WTC11 (cell line): ENCODE data around the gene MCRIP2. TPM values are rescaled to one million over a fixed set of nuclear protein-coding genes. Genes with fewer than 3 reads are reported as not detected.
A peak's percentile ranks its signal among the peaks of the same experiment; 100 is the strongest.

Source experiments
- ATAC-seq: fragments of 200-7000 bp; cut with Tn5 transposase; 2 replicates; pipeline ENCODE4 v1.10.0; 2021; ENCODE audit warnings: mild to moderate bottlenecking, moderate library complexity
- CTCF ChIA-PET: fragments of 300-600 bp; sonication (Branson Sonifier 250); formaldehyde crosslinking; loops from one replicate; lab custom pipeline; 2021; ENCODE audit warnings: antibody characterized with exemption; lab: Charles Lee
- POLR2A ChIA-PET: fragments of 350-600 bp; sonication (Branson Sonifier 250); formaldehyde crosslinking; loops from one replicate; lab custom pipeline; 2021; ENCODE audit warnings: antibody characterized with exemption; lab: Charles Lee
- DNase-seq: peaks from one replicate; pipeline ENCODE4 v3.0.0; 2021; ENCODE audit warnings: low spot score
- H3K27ac Mint-ChIP-seq: 2 replicates; pipeline ENCODE4 v1.8.0; 2021; ENCODE audit warnings: mixed read lengths
- H3K27me3 Mint-ChIP-seq: 2 replicates; pipeline ENCODE4 v1.8.0; 2021; ENCODE audit warnings: low read depth, mild to moderate bottlenecking, moderate library complexity, mixed read lengths
- H3K36me3 Mint-ChIP-seq: 2 replicates; pipeline ENCODE4 v1.8.0; 2021; ENCODE audit warnings: mixed read lengths
- H3K4me1 Mint-ChIP-seq: 2 replicates; pipeline ENCODE4 v1.8.0; 2022; ENCODE audit warnings: mixed read lengths
- H3K4me3 Mint-ChIP-seq: 2 replicates; pipeline ENCODE4 v1.8.0; 2021; ENCODE audit warnings: mild to moderate bottlenecking, moderate library complexity, mixed read lengths
- H3K9me3 Mint-ChIP-seq: 2 replicates; pipeline ENCODE4 v1.8.0; 2021; ENCODE audit warnings: mixed read lengths
- AR ChIP-seq: fragments of 250-450 bp; sonication (Bioruptor Pico); IDR thresholded peaks from 2 replicates; pipeline ENCODE4 v1.9.0; 2021; ENCODE audit warnings: mild to moderate bottlenecking
- CBFB ChIP-seq: sonication (generic); formaldehyde crosslinking; IDR thresholded peaks from 2 replicates; pipeline ENCODE4 v1.8.1; 2022; ENCODE audit warnings: mild to moderate bottlenecking, low read depth, missing genetic modification reagents
- CREM ChIP-seq: sonication (generic); formaldehyde crosslinking; IDR thresholded peaks from 2 replicates; pipeline ENCODE4 v1.8.1; 2022; ENCODE audit warnings: mild to moderate bottlenecking, missing genetic modification reagents, moderate library complexity
- E2F1 ChIP-seq: sonication (generic); formaldehyde crosslinking; IDR thresholded peaks from 2 replicates; pipeline ENCODE4 v1.8.0; 2022; ENCODE audit warnings: mild to moderate bottlenecking, missing genetic modification reagents
- FOXJ3 ChIP-seq: sonication (generic); formaldehyde crosslinking; IDR thresholded peaks from 2 replicates; pipeline ENCODE4 v1.9.0; 2021; ENCODE audit warnings: missing genetic modification reagents, mild to moderate bottlenecking, borderline replicate concordance
- IRF2 ChIP-seq: sonication (generic); formaldehyde crosslinking; IDR thresholded peaks from 2 replicates; pipeline ENCODE4 v1.8.0; 2022; ENCODE audit warnings: low read depth, missing genetic modification reagents, borderline replicate concordance
- NR1H2 ChIP-seq: sonication (generic); formaldehyde crosslinking; IDR thresholded peaks from 2 replicates; pipeline ENCODE4 v1.9.0; 2021; ENCODE audit warnings: mild to moderate bottlenecking, moderate library complexity, missing genetic modification reagents
- NR3C1 ChIP-seq: sonication (generic); formaldehyde crosslinking; conservative IDR thresholded peaks from 2 replicates; pipeline ENCODE4 v1.8.1; 2023; ENCODE audit warnings: low read depth, mild to moderate bottlenecking, missing genetic modification reagents
- SP1 ChIP-seq: sonication (generic); formaldehyde crosslinking; conservative IDR thresholded peaks from 2 replicates; pipeline ENCODE4 v1.8.1; 2022; ENCODE audit warnings: missing genetic modification reagents
- USF2 ChIP-seq: sonication (generic); formaldehyde crosslinking; IDR thresholded peaks from 2 replicates; pipeline ENCODE4 v1.8.1; 2023; ENCODE audit warnings: mild to moderate bottlenecking, missing genetic modification reagents, moderate library complexity
- ZBTB43 ChIP-seq: sonication (generic); formaldehyde crosslinking; IDR thresholded peaks from 2 replicates; pipeline ENCODE4 v1.8.1; 2023; ENCODE audit warnings: mild to moderate bottlenecking, missing genetic modification reagents
- ZNF121 ChIP-seq: sonication (generic); formaldehyde crosslinking; IDR thresholded peaks from 2 replicates; pipeline ENCODE4 v1.8.0; 2023; ENCODE audit warnings: missing genetic modification reagents
- ZNF317 ChIP-seq: sonication (generic); formaldehyde crosslinking; IDR thresholded peaks from 2 replicates; pipeline ENCODE4 v1.8.1; 2023; ENCODE audit warnings: low read depth, mild to moderate bottlenecking, moderate library complexity, missing genetic modification reagents, borderline replicate concordance
- ZNF423 ChIP-seq: fragments of 250-450 bp; sonication (Bioruptor Pico); IDR thresholded peaks from 2 replicates; pipeline ENCODE4 v2.1.2; 2022; ENCODE audit warnings: mild to moderate bottlenecking, moderate library complexity
- total RNA-seq: library from RNA; stranded (reverse); gene quantifications from 3 replicates; pipeline ENCODE4 v1.2.3, GENCODE V29; 2021
- TF ChIP-seq, protein P1 (sequence below): sonication (generic); formaldehyde crosslinking; IDR thresholded peaks from 2 replicates; pipeline ENCODE4 v1.8.1; 2022; ENCODE audit warnings: mild to moderate bottlenecking, missing genetic modification reagents, moderate library complexity, borderline replicate concordance
- TF ChIP-seq, protein P2 (sequence below): sonication (generic); formaldehyde crosslinking; IDR thresholded peaks from 2 replicates; pipeline ENCODE4 v1.8.1; 2022; ENCODE audit warnings: low read depth, mild to moderate bottlenecking, moderate library complexity, missing genetic modification reagents, borderline replicate concordance
- TF ChIP-seq, protein P3 (sequence below): sonication (generic); formaldehyde crosslinking; IDR thresholded peaks from 2 replicates; pipeline ENCODE4 v1.8.1; 2022; ENCODE audit warnings: low read depth, missing genetic modification reagents, borderline replicate concordance
- TF ChIP-seq, protein P4 (sequence below): sonication (generic); formaldehyde crosslinking; conservative IDR thresholded peaks from 2 replicates; pipeline ENCODE4 v1.8.1; 2022; ENCODE audit warnings: mild to moderate bottlenecking, missing genetic modification reagents

MCRIP2 gene
- total RNA-seq, 1 experiment from 2014 or later = 63.3 TPM

DNA sequence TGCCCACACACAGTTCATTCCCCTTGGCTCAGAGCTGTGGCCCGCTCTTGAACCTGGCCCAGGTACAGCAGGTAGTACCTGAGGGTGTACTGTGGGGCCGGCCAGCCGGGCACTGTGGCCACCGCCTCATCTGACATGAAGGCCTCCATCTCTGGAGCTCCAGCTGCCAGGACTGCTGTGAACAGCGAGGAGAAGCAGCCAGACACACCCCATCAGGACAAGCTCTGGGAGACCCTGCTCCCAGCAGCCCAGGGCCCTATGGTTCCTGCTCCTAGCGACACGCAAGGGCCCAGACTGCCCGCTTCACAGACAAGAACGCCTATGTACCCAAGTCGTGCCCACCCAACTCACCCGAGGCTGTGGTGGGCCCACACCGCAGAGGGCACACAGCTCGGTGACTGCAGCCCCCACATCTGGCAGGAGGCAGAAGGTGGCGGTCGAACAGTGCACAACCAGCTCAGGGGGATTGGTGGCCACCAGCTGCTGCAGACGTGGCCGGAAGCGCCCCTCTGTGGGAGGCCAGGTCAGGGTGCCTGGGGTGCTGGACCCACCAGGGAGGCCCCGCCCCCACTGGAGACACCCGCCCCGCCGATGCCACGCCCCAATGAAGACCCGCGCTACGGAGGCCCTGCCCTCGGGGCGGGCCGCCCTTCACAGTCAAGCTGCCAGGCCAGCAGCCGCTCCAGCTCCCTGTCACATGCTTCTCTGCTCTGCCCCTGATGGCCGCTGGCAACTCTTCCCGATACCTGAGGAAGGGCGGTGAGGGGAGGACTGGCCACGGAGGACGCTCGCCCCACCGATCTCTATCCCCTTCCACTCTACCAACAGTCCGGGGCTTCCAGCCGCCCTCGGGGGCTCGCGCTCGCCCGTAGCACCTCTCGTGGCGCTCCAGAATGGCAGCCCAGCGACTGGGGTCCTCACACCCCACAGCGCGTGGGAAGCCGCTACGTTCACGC, 37.5 kb downstream of the MCRIP2 start:
- Mint-ChIP-seq H3K9me3 (no peaks in the 10 kb centered on the region), H3K36me3 (peaks cover 20% of the 10 kb centered on the region), H3K4me1 (peaks cover 31% of the 10 kb centered on the region), H3K4me3 (peak overlapping the region; percentile 67), H3K27ac (peak overlapping the region; percentile 85), H3K27me3 (no peaks in the 10 kb centered on the region)
- ATAC-seq = peak; percentile 9
- peak; percentile 49; the same call in 1 of the 2 replicates for TF ChIP-seq USF2 (CRISPR knock-in tag)
- TF ChIP-seq ZBTB43 (CRISPR knock-in tag) = no peak
- peak; percentile 54 for TF ChIP-seq SP1 (CRISPR knock-in tag)
- TF ChIP-seq ZNF423 (CRISPR knock-in tag) = peak; percentile 22; the same call in 1 of the 2 replicates
- POLR2A ChIA-PET = interaction anchor here (0.6 to 1.9 kb wide), 3 partner anchors 11 to 91 kb away, joined by 3 to 5 read pairs (median 4); partner anchors contain the start of gene WDR24
- peak; percentile 70 for DNase-seq
- CTCF ChIA-PET = interaction anchor here (0.6 to 3.1 kb wide), 14 partner anchors 10 to 220 kb away, joined by 3 to 21 read pairs (median 5); partner anchors contain the start of genes METRN, RHOT2 and WDR24

DNA sequence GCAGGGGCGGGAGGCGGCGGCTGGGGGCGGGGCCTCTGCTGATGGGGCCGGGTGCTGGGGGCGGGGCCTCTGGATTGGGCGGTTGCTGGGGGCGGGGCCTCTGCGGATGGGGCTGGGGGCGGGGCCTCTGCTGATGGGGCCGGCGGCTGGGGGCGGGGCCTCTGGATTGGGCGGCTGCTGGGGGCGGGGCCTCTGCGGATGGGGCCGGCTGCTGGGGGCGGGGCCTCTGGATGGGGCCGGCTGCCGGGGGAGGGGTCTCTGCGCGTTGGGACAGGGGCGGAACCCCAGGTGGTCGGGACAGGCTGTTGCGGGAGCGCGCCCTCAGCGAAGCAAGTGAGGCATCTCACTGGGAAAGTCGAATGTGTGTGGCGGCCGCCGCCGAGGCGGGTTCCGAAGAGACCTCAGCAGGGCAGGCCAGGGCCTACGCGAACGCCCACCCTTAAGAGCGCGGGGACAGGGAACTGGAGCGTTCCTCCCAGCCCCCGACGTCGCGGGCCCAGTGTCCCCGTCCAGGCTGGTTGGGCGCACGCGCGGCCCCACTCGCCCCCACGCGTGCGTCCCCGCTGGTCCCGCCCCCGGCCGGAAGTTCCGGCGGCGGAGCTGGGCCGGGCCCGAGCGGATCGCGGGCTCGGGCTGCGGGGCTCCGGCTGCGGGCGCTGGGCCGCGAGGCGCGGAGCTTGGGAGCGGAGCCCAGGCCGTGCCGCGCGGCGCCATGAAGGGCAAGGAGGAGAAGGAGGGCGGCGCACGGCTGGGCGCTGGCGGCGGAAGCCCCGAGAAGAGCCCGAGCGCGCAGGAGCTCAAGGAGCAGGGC, 38.4 kb downstream of the MCRIP2 start, which contains the start of gene STUB1:
TSS of gene STUB1 (plus strand) at position 597 of the 811 bp plus-strand sequence. CDS start at position 713, 116 bp downstream.
- ATAC-seq (peak; percentile 41), DNase-seq (peak; percentile 97)
- CTCF ChIA-PET = interaction anchor here (0.9 to 3.1 kb wide), 9 partner anchors 9 to 101 kb away, joined by 3 to 21 read pairs (median 6); partner anchors contain the start of genes METRN and RHOT2
- no peaks in the 10 kb centered on the region for H3K9me3 Mint-ChIP-seq
- H3K27ac Mint-ChIP-seq = peak within 1 kb of the TSS; percentile 85
- peaks cover 20% of the 10 kb centered on the region for H3K36me3 Mint-ChIP-seq
- peak within 1 kb of the TSS; percentile 76 for H3K4me3 Mint-ChIP-seq
- POLR2A ChIA-PET = interaction anchor here (0.9 to 1.9 kb wide), 4 partner anchors 10 to 40 kb away, joined by 3 to 5 read pairs (median 4); partner anchors contain the start of gene WDR24
- no peaks in the 10 kb centered on the region for H3K27me3 Mint-ChIP-seq
- H3K4me1 Mint-ChIP-seq = peaks cover 27% of the 10 kb centered on the region
- TF ChIP-seq, protein P1, sequence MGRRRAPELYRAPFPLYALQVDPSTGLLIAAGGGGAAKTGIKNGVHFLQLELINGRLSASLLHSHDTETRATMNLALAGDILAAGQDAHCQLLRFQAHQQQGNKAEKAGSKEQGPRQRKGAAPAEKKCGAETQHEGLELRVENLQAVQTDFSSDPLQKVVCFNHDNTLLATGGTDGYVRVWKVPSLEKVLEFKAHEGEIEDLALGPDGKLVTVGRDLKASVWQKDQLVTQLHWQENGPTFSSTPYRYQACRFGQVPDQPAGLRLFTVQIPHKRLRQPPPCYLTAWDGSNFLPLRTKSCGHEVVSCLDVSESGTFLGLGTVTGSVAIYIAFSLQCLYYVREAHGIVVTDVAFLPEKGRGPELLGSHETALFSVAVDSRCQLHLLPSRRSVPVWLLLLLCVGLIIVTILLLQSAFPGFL (CRISPR knock-in tag) = no peak
- no peak for TF ChIP-seq CBFB (CRISPR knock-in tag)
- TF ChIP-seq, protein P2, sequence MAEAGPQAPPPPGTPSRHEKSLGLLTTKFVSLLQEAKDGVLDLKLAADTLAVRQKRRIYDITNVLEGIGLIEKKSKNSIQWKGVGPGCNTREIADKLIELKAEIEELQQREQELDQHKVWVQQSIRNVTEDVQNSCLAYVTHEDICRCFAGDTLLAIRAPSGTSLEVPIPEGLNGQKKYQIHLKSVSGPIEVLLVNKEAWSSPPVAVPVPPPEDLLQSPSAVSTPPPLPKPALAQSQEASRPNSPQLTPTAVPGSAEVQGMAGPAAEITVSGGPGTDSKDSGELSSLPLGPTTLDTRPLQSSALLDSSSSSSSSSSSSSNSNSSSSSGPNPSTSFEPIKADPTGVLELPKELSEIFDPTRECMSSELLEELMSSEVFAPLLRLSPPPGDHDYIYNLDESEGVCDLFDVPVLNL (CRISPR knock-in tag) = no peak
- no peak for TF ChIP-seq NR1H2 (CRISPR knock-in tag)
- no peak for TF ChIP-seq ZNF121
- no peak for TF ChIP-seq IRF2
- TF ChIP-seq, protein P3, sequence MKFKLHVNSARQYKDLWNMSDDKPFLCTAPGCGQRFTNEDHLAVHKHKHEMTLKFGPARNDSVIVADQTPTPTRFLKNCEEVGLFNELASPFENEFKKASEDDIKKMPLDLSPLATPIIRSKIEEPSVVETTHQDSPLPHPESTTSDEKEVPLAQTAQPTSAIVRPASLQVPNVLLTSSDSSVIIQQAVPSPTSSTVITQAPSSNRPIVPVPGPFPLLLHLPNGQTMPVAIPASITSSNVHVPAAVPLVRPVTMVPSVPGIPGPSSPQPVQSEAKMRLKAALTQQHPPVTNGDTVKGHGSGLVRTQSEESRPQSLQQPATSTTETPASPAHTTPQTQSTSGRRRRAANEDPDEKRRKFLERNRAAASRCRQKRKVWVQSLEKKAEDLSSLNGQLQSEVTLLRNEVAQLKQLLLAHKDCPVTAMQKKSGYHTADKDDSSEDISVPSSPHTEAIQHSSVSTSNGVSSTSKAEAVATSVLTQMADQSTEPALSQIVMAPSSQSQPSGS (CRISPR knock-in tag) = no peak
- no peak for TF ChIP-seq E2F1 (CRISPR knock-in tag)
- TF ChIP-seq FOXJ3 (CRISPR knock-in tag) = no peak
- no peak for TF ChIP-seq NR3C1 (CRISPR knock-in tag)
- TF ChIP-seq AR = no peak
- TF ChIP-seq CREM = no peak; the same call in 1 of the 2 replicates
- TF ChIP-seq, protein P4, sequence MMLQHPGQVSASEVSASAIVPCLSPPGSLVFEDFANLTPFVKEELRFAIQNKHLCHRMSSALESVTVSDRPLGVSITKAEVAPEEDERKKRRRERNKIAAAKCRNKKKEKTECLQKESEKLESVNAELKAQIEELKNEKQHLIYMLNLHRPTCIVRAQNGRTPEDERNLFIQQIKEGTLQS (CRISPR knock-in tag) = no peak
- TF ChIP-seq ZNF317 (CRISPR knock-in tag) = no peak
